SK-N-DZ (cell line): ENCODE measurements around the gene TNNI3K.
A peak's percentile ranks its signal among the peaks of the same experiment; 100 is the strongest.

Source experiments
- DNase-seq: peaks from one replicate; pipeline ENCODE4 v3.0.0-alpha.2; 2015; ENCODE audit warnings: low spot score

Gene TNNI3K

GRCh38 chr1:74314438-74314837, 79.3 kb downstream of the TNNI3K start:
- DNase-seq = no peak

- DNase-seq = no peak
Measured at GRCh38 chr1:74316302-74316701, 81.1 kb downstream of the TNNI3K start.

DNA sequence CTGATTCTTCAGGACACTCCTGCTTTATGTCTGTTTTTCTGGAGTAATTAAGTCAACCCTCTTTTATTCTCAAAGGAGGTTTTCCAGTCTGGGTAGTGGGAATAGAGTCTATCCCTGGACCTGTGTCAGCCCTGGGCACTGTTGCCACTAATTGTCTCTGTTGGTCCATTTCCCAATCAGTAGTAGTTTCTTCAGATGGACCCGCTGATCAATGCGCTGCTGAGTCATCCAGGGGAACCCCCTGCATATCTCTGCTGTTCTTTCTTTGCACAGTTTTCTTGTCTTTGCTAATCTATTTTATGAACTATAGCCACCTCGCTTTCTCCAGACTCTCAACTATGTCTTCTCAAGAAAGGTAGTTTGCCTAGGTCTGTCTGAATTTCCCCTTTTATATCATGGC, 82.5 kb downstream of the TNNI3K start:
- no peak for DNase-seq

DNA sequence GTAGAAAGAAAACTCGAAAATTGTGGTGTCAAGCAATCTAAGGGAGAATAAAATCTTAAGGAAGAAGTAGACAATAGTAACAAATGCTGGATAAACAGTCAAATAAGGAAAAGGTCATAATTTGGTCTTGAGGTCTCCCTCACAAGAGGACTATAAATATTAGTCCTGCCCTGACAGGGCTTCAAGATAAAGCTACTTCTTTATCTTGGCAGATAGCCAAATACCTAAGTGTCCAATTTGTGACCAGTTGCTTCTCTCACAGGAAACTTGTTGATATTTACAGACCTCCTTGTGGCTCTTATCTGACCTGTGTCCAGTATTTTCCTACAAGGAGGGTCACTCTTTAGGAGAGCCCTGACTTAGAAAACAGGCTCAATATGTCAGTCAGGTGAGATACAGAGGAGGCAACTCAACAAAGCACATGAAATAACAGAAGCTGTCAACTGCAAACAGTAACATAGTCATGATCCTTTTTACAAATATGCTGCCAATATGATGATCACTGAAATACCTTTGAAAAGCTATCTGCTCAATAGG, 88.8 kb downstream of the TNNI3K start:
- DNase-seq = no peak

DNA sequence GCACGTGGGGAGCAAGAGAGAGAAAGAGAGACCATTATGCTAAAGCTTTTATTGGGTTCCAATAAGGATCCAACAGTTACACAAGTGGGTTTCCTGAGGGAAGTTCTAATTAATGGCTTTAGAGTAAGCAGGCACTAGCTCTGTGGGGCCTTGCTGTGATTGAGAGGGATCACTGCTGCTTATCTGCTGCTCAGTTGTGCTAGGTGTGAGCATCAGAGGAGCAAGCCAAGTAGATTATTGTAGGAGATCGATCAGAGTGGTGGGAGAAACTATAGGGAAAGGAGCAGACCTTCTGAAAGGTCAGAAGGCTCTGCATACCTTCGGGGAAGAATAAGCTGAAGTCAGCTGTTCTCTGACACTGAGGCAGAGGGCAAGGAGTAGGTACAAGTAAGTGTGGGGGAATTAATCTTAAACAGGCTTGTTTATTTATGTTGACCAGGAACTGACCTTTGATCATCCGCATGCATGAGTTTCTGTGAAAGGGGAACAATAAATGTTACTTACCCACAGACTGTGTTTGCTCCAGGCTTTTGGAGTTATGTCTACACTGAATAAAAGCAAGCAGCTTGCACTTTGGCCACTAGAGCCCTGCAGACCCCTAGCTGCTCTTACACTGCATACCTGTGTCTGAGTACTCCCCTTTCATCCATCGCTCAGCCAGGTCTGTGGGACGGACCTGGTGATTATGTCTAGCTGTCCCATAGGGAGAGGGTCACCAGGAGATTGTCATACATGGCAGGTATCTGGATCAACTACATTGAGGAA, 89.7 kb downstream of the TNNI3K start:
- no peak for DNase-seq

DNA sequence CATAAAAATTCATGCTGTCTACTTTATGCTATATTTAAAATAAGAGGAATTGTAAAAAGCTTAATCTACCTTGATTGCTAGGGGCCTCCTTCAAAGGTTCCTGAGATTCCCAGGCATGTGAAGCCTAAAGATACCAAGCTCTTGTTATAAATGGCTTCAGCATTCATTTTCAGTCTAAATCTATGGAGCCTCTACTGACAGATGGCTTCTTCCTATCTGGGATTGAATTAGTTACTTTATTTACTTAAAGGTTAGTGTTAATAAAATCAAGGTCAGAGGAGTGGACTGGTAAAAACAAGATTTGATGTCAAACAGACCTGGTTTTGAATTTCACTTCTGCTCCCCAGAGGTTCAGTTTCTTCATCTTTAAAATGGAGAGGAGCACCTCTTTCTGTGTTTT, 93.7 kb downstream of the TNNI3K start:
- DNase-seq = peak; percentile 92

GRCh38 chr1:74333244-74333643, 98.1 kb downstream of the TNNI3K start:
- DNase-seq = no peak

DNA sequence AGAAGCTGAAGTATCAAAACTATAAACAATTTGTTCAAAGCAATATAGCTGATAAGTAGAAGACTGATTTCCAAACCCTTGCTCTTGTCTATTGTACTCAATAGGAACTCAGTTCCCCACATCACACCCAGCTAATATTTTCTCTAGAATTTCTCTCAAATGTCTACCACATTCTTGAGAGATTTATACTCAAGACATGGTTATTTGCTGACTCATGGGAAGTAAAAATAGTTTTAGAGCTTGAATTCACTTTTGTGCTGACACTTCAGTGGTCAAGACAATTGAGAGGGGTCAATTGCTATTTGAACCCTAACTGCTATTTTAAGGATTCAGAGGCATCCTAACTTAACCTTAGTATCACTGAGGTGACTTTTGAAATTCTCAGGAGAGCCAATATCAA, 99.0 kb downstream of the TNNI3K start:
- no peak for DNase-seq

- DNase-seq = no peak
Measured at GRCh38 chr1:74340656-74341055, 105.5 kb downstream of the TNNI3K start.

DNA sequence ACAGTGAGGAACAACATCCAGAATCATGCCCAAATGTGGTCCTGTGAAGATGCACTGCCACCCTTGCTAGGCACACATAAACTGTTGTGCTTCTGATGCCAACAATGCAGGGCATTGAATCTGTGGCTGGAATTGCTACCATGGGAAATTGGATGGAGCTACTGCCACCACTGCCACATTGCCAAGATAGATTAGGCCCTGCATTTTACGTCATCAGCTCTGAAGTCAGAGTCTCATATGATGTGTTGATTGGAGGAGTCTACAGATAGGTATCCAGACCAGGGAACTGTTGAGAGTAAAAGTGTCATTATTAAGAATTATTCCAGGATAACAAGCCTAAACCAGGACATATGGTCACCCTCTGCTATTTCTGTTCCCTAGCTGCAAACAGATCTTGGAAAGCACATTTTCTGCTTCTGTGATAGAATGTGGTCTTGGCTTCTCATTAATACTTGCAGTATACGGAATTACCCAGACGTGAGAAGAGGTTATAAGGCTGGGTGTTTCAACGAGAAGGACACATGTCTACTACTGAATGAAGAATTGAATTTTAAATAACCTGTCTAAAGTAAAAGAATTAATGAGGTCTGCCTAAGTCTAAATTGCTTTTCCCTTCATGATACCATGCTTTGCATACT, 106.6 kb downstream of the TNNI3K start:
- DNase-seq = no peak

GRCh38 chr1:74343216-74343615, 108.0 kb downstream of the TNNI3K start:
- DNase-seq = peak; percentile 75

GRCh38 chr1:74344387-74344786, 109.2 kb downstream of the TNNI3K start:
- DNase-seq = no peak

DNA sequence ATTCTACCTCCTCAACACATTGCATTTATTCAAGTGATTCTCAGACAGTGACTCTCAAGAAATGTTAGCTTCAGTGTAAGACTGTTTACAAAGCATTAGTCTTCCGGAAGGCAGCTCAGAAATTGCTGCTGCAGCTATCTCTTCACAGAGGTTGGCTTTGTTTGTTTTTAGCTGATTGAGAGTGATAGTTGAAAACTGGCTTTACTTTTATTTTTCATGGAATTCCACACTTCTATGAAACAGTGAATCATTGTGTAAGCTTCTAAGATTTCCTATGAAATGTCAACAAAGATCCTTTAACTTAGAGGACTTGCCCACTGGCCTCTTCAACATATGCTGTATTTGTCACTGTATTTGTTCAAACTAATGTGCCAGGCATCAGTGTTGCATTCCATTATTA, 121.3 kb downstream of the TNNI3K start:
- DNase-seq = no peak

DNA sequence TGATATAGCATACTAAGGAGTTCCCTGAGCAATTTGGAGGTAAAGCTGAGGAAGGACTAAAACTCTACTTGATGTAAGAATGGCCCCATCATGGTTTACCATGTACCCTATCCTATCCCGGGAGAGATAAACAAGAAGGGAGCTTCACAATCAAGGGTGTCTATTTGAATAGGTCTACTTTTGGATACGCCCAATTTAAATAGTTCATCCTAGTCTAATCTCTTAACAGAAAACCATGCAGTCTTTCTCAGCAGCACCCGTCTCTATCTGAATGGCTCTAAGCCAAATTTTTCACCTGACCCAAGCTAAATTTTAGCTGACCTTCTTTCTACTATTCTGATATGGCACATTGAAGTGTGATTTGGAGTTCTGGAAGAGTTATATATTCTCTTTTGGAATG, 122.0 kb downstream of the TNNI3K start:
- DNase-seq = no peak

DNA sequence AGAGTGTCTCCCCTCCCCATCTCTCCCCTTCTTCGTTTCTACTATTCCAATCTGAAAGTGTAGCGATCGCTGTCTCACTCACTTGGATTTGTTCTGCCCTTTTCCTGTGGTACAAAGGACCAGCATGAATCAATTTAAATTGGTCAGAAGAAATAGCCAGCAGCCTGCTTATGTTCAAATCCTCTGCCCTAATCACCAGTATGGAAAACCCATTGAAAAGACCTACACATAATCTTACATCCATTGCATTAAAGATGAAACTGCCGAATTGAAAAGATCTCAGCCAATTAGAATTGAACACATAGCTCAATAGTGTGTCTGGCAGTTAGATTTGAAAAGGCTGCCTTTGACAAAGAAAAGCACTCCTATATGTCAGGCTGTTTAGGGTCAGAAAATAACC, 122.6 kb downstream of the TNNI3K start:
- no peak for DNase-seq

DNA sequence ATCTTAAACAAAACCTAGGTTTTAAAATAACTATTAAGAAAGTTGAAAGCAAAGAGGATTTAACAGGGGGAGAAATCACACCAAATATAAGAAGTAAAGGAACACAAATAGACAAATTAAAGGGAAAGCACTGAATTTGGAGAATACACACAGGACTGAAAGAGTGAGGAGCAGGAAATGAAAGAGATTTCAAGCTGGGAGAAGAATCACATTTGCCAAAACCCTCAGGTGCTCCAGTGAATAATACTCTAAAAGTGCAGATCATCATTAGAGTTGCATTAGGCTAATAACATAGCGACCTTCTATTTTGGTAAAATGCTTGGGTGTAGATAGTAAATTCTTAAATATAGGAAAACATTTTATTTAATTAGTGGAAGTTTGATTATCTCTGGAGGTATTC, 127.5 kb downstream of the TNNI3K start:
- DNase-seq = no peak

GRCh38 chr1:74363220-74363619, 128.0 kb downstream of the TNNI3K start:
- no peak for DNase-seq

DNA sequence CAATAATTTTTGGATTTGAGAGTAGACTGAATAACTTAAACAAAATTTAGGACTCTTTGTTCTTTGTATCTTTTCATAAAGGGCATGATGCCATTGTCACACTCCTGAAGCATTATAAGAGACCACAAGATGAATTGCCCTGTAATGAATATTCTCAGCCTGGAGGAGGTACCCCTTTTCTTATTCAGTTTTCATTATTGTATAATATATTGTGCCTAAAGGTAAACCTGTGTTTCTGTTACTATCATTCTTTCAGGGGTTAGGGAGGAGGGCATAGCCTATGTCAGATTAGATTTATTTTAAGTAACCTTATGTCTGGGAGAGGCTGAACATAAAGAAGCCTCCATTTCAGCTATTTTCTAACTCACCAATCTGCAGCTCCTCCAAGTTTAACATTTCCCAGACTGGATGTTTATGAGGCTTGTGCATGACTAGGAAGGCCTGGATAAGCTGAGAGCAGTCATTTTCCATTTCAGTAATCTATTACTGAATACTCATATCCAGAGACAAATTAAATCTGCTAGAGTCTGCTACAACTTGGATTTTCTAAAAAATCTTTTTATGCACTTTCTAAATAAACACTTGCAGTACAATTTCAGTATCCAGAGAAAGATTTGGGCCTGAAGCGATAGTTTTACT, 132.1 kb downstream of the TNNI3K start:
- DNase-seq = no peak

DNA sequence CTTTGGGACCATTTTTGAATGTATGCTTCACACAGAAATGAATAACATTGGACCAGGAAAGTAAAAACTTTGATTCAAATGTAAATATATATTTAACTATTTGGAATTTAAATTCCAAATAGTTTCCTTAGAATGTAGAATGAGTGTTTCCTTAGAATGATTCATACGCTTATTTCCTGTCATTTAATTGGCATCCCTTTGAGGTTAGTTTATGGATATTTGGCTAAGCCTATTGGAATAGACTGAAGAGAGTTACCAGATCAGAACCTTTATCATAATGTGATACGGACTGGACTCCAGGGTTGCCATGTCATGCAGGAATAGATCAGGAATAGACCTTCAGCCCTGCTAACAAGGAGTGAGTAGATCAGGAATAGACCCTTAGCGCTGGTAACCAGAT, 133.1 kb downstream of the TNNI3K start:
- no peak for DNase-seq

GRCh38 chr1:74375376-74375775, 140.2 kb downstream of the TNNI3K start:
- DNase-seq = peak; percentile 16

DNA sequence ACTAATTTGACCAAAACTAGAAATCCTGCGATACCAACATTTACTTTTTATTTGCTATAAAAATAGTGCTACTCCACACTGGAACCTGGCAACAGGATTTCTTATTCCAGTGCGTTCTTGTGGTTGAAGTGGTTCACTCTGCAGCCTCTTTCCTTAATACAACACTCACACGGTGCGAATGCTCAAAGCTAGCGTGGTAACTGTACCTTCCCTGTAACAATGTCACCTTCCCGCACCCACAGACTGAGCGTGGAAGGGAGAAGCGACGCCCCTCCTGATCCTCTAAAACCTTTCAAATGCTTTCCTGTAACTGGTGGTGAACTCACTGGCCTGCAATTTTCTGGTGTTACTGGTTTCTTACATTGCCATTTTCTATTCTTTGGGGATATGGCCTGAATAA, 145.1 kb downstream of the TNNI3K start:
- DNase-seq = no peak

- DNase-seq = no peak
Measured at GRCh38 chr1:74388855-74389254, 153.7 kb downstream of the TNNI3K start.

DNA sequence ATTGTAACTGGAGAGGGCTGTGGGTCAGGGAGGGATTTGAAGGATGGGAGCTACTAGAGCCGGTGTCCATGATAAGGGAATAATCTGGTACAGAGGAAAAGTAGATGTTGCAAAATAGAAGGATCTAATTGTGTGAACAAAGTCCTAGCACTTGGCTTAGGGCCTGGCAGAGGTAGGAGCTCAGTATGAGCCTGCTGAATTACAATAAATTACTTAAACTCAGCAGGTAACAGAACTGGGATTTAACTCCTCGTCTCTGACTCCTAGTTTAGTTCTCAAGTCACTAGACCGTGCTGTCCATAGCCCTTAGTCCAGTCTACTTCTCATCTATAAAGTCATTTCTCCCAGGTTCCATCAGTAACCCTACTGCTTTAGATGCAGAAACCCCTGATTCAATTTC, 157.0 kb downstream of the TNNI3K start:
- DNase-seq = no peak
